Measurements from ENCODE around the gene TIAM1. TPM values are rescaled to one million over a fixed set of nuclear protein-coding genes. Genes with fewer than 3 reads are reported as not detected.

TIAM1 gene
- polyA plus RNA-seq, 2 of the 4 experiments (the other 2 are of a cell fraction), result 0.23 to 0.40 TPM

GRCh38 chr21:31103571-31104265, 240.3 kb downstream of the TIAM1 start:
- Histone ChIP-seq H3K9me3 (no peaks in the 10 kb centered on the region), H3K27ac (no peak overlapping the region), H3K4me1 (no peaks in the 10 kb centered on the region), H3K4me2 (no peak overlapping the region), H3K4me3 (no peak overlapping the region)
- FAIRE-seq (no peak), ATAC-seq (no peak), DNase-seq (ENCODE audit: low read depth in 1 of 2, low spot score in 1 of 2) (no peak)
- 4% methylated on average over 4 of the region's 4 CpGs for WGBS (ENCODE audit: missing lambda C conversion rate)
- POLR2A ChIA-PET, result no interaction called here
- CTCF ChIA-PET, result interaction anchor here (1.1 to 8.9 kb wide), 2 partner anchors 78 to 477 kb away, joined by 5 to 74 read pairs; no protein-coding TSS in a partner anchor
- TF ChIP-seq ATOH8 (CRISPR knock-in tag; IDR thresholded peaks at IDR 0.05; ENCODE audit: low read depth) (no peak), EP300 (IDR thresholded peaks at IDR 0.05) (no peak), HOXB13 (CRISPR knock-in tag; IDR thresholded peaks at IDR 0.05; ENCODE audit: low read depth) (no peak), POLR2A (IDR thresholded peaks at IDR 0.05; ENCODE audit: low read length) (no peak), KDM5A (IDR thresholded peaks at IDR 0.05) (no peak), RFX5 (IDR thresholded peaks at IDR 0.05) (no peak), CBX2 (IDR thresholded peaks at IDR 0.05; ENCODE audit: borderline replicate concordance, low read depth) (no peak), ELK1 (IDR thresholded peaks at IDR 0.05; ENCODE audit: low read depth, low read length) (no peak), FOXS1 (CRISPR knock-in tag; IDR thresholded peaks at IDR 0.05) (no peak), HEYL (CRISPR knock-in tag; IDR thresholded peaks at IDR 0.05) (no peak), SREBF2 (IDR thresholded peaks at IDR 0.05) (no peak), JUNB (IDR thresholded peaks at IDR 0.05) (no peak), CEBPB (IDR thresholded peaks at IDR 0.05) (no peak), HOXA7 (CRISPR knock-in tag; IDR thresholded peaks at IDR 0.05) (no peak), NR3C1 (IDR thresholded peaks at IDR 0.05) (no peak), RCOR1 (IDR thresholded peaks at IDR 0.05; ENCODE audit: low read depth, low read length) (no peak), SMC3 (IDR thresholded peaks at IDR 0.05) (no peak), NPAS2 (CRISPR knock-in tag; IDR thresholded peaks at IDR 0.05; ENCODE audit: borderline replicate concordance) (no peak), MAX (IDR thresholded peaks at IDR 0.05) (no peak)
- TF ChIP-seq, protein P1, sequence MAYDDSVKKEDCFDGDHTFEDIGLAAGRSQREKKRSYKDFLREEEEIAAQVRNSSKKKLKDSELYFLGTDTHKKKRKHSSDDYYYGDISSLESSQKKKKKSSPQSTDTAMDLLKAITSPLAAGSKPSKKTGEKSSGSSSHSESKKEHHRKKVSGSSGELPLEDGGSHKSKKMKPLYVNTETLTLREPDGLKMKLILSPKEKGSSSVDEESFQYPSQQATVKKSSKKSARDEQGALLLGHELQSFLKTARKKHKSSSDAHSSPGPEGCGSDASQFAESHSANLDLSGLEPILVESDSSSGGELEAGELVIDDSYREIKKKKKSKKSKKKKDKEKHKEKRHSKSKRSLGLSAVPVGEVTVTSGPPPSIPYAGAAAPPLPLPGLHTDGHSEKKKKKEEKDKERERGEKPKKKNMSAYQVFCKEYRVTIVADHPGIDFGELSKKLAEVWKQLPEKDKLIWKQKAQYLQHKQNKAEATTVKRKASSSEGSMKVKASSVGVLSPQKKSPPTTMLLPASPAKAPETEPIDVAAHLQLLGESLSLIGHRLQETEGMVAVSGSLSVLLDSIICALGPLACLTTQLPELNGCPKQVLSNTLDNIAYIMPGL (CRISPR knock-in tag; IDR thresholded peaks at IDR 0.05; ENCODE audit: borderline replicate concordance), result no peak

DNA sequence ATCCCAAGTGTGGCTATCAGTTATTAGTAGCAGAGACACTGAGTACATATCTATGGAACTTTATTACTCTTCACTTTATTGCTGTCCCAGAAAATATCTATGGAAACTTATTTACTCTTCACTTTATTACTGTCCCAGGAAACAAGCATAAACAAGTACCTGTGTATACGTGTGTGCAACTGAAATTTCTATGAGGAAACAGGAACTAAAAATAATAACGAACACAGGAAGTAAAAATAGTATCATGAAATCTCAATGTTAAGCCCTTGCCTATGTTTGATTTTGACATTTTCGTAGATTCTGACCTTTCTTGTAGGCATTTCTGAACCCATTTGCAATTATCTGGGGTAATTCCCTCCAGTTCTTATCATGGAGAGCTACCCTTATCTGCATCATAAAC, 240.9 kb downstream of the TIAM1 start:
- no peak overlapping the region for H3K4me3 ChIP-seq
- TF ChIP-seq JUN (IDR thresholded peaks at IDR 0.05) (no peak), ZFP36 (IDR thresholded peaks at IDR 0.05; ENCODE audit: borderline replicate concordance, partially characterized antibody) (no peak), NR3C1 (IDR thresholded peaks at IDR 0.05) (no peak), CBX2 (IDR thresholded peaks at IDR 0.05; ENCODE audit: borderline replicate concordance, low read depth) (no peak), RAD21 (conservative IDR thresholded peaks at IDR 0.05 in 1 of 2, IDR thresholded peaks at IDR 0.05 in 1 of 2) (no peak), HOXB5 (CRISPR knock-in tag; IDR thresholded peaks at IDR 0.05) (no peak), ZNF302 (CRISPR knock-in tag; IDR thresholded peaks at IDR 0.05) (no peak)
- 2% methylated on average over 3 of the region's 3 CpGs for WGBS (ENCODE audit: missing lambda C conversion rate)
- H3K27ac ChIP-seq, result no peak overlapping the region
- ChIA-PET POLR2A (no interaction called here), CTCF (interaction anchor here (1.1 to 8.9 kb wide), 2 partner anchors 78 to 477 kb away, joined by 5 to 74 read pairs; no protein-coding TSS in a partner anchor)
- no peaks in the 10 kb centered on the region for H3K4me1 ChIP-seq
- no peak overlapping the region for H3K4me2 ChIP-seq
- FAIRE-seq (no peak), DNase-seq (ENCODE audit: low read depth in 1 of 2, low spot score in 1 of 2) (no peak), ATAC-seq (no peak)
- H3K9me3 ChIP-seq, result no peaks in the 10 kb centered on the region
